Germinal center (tissue), 1 donor: ENCODE measurements around the gene IMP4.

ENCODE experiments used
- DNase-seq: peaks from one replicate; pipeline ENCODE4 v3.0.0; 2012; ENCODE audit warnings: mixed read lengths, low spot score

Gene IMP4

GRCh38 chr2:130357864-130358263 lies 15.2 kb downstream of the IMP4 start:
- DNase-seq: no peak

- DNase-seq: no peak
These were observed 16.0 kb downstream of the IMP4 start for GRCh38 chr2:130358420-130359350.

GRCh38 chr2:130359466-130359865 lies 16.8 kb downstream of the IMP4 start:
- DNase-seq: no peak

GRCh38 chr2:130363479-130363878 lies 20.8 kb downstream of the IMP4 start:
- no peak for DNase-seq

- DNase-seq: no peak
These were observed 22.4 kb downstream of the IMP4 start for GRCh38 chr2:130365075-130365474.

- DNase-seq: no peak
These were observed 23.3 kb downstream of the IMP4 start for GRCh38 chr2:130365963-130366362.

- no peak for DNase-seq
These were observed 24.0 kb downstream of the IMP4 start for GRCh38 chr2:130366720-130367119.

- no peak for DNase-seq
These were observed 26.1 kb downstream of the IMP4 start for GRCh38 chr2:130368786-130369185.

GRCh38 chr2:130369311-130369964 lies 26.7 kb downstream of the IMP4 start:
- no peak for DNase-seq

- DNase-seq: no peak
These were observed 27.3 kb downstream of the IMP4 start for GRCh38 chr2:130369965-130370341.

GRCh38 chr2:130370490-130370889 lies 27.8 kb downstream of the IMP4 start:
- no peak for DNase-seq

GRCh38 chr2:130371723-130372054 lies 29.0 kb downstream of the IMP4 start:
- DNase-seq: no peak

- peak; percentile 81 for DNase-seq
These were observed 29.5 kb downstream of the IMP4 start for GRCh38 chr2:130372055-130372832.

GRCh38 chr2:130372833-130373807 lies 30.4 kb downstream of the IMP4 start:
- DNase-seq: no peak

GRCh38 chr2:130373808-130374365 lies 31.2 kb downstream of the IMP4 start:
- DNase-seq: no peak

- no peak for DNase-seq
These were observed 32.0 kb downstream of the IMP4 start for GRCh38 chr2:130374587-130375290.

- peak; percentile 2 for DNase-seq
These were observed 32.9 kb downstream of the IMP4 start for GRCh38 chr2:130375291-130376266.

- DNase-seq: peak; percentile 60
These were observed 34.0 kb downstream of the IMP4 start for GRCh38 chr2:130376433-130377293.
